Nephron (organoid): Measurements from ENCODE around the gene SLC22A16.
A peak's percentile ranks its signal among the peaks of the same experiment; 100 is the strongest.

Experiments used
- H3K27ac Mint-ChIP-seq, 3 experiments: 2 replicates each; pipeline ENCODE4 v1.8.0; 2020; ENCODE audit warnings: mixed read lengths in 3 of 3, mild to moderate bottlenecking in 2 of 3, moderate library complexity in 1 of 3
- H3K27me3 Mint-ChIP-seq: 2 replicates; pipeline ENCODE4 v1.8.0; 2021; ENCODE audit warnings: low read depth, mild to moderate bottlenecking, moderate library complexity, mixed read lengths
- H3K36me3 Mint-ChIP-seq: 2 replicates; pipeline ENCODE4 v1.8.0; 2020; ENCODE audit warnings: low read depth, mixed read lengths
- H3K4me1 Mint-ChIP-seq: 2 replicates; pipeline ENCODE4 v1.8.0; 2020; ENCODE audit warnings: mixed read lengths
- H3K4me3 Mint-ChIP-seq, 3 experiments: 2 replicates each; pipeline ENCODE4 v1.8.0; 2020; ENCODE audit warnings: mild to moderate bottlenecking in 3 of 3, mixed read lengths in 3 of 3, moderate library complexity in 2 of 3
- H3K9me3 Mint-ChIP-seq: 2 replicates; pipeline ENCODE4 v1.8.0; 2020; ENCODE audit warnings: mixed read lengths
- TF ChIP-seq, protein P1 (sequence below), 3 experiments: fragments of 200-600 bp; sonication (generic); IDR thresholded peaks; one replicate each; pipeline ENCODE4 v1.5.0; 2021; ENCODE audit warnings: antibody characterized with exemption in 3 of 3; ENCODE audit not compliant: unreplicated experiment in 3 of 3

The SLC22A16 gene

DNA sequence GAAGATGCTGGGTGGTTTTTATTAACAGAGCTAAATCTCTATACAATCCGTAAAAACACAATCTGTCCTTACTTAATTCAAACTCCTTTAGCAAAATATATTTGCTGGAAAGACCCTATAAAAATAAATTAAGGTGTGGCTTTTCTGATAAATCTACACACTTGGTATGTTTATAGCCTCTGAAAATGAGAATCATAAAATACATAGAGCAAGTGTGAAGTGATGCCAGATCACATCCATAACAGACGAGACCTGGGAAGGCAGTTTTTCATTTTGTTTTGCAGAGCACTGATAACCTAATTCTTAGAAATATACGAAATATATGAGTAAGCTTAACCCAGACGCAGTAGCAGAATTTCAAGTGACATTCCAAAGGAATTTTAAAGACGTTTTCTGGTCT lies 50.6 kb downstream of the SLC22A16 start:
- TF ChIP-seq, protein P1, sequence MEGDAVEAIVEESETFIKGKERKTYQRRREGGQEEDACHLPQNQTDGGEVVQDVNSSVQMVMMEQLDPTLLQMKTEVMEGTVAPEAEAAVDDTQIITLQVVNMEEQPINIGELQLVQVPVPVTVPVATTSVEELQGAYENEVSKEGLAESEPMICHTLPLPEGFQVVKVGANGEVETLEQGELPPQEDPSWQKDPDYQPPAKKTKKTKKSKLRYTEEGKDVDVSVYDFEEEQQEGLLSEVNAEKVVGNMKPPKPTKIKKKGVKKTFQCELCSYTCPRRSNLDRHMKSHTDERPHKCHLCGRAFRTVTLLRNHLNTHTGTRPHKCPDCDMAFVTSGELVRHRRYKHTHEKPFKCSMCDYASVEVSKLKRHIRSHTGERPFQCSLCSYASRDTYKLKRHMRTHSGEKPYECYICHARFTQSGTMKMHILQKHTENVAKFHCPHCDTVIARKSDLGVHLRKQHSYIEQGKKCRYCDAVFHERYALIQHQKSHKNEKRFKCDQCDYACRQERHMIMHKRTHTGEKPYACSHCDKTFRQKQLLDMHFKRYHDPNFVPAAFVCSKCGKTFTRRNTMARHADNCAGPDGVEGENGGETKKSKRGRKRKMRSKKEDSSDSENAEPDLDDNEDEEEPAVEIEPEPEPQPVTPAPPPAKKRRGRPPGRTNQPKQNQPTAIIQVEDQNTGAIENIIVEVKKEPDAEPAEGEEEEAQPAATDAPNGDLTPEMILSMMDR (IDR thresholded peaks at IDR 0.05; ENCODE audit: unreplicated experiment in 3 of 3), result no peak
- Mint-ChIP-seq H3K27ac (peak overlapping the region; percentile 45 to 93 (median 74)), H3K4me1 (peaks cover 14% of the 10 kb centered on the region), H3K4me3 (no peak overlapping the region), H3K36me3 (no peaks in the 10 kb centered on the region), H3K9me3 (no peaks in the 10 kb centered on the region), H3K27me3 (peaks cover 20% of the 10 kb centered on the region)

- Mint-ChIP-seq H3K4me3 (no peak overlapping the region), H3K36me3 (no peaks in the 10 kb centered on the region), H3K4me1 (peaks cover 14% of the 10 kb centered on the region), H3K27me3 (peaks cover 16% of the 10 kb centered on the region), H3K27ac (no peak overlapping the region), H3K9me3 (no peaks in the 10 kb centered on the region)
- TF ChIP-seq, protein P1 (IDR thresholded peaks at IDR 0.05; ENCODE audit: unreplicated experiment in 3 of 3), result no peak
Measured at GRCh38 chr6:110422444-110422822, 54.0 kb downstream of the SLC22A16 start.

- no peaks in the 10 kb centered on the region for H3K9me3 Mint-ChIP-seq
- H3K27me3 Mint-ChIP-seq, result peaks cover 16% of the 10 kb centered on the region
- H3K27ac Mint-ChIP-seq, result no peak overlapping the region
- peaks cover 14% of the 10 kb centered on the region for H3K4me1 Mint-ChIP-seq
- H3K4me3 Mint-ChIP-seq, result no peak overlapping the region
- no peaks in the 10 kb centered on the region for H3K36me3 Mint-ChIP-seq
- TF ChIP-seq, protein P1 (IDR thresholded peaks at IDR 0.05; ENCODE audit: unreplicated experiment in 3 of 3), result no peak
Measured at GRCh38 chr6:110421749-110422443, 54.5 kb downstream of the SLC22A16 start.

GRCh38 chr6:110419028-110419739 lies 57.2 kb downstream of the SLC22A16 start:
- H3K4me3 Mint-ChIP-seq, result peak overlapping the region in 1 of 3 experiments; percentile 28
- H3K36me3 Mint-ChIP-seq, result no peaks in the 10 kb centered on the region
- peaks cover 8% of the 10 kb centered on the region for H3K27me3 Mint-ChIP-seq
- H3K4me1 Mint-ChIP-seq, result peaks cover 20% of the 10 kb centered on the region
- peak overlapping the region; percentile 91 to 99 (median 93) for H3K27ac Mint-ChIP-seq
- TF ChIP-seq, protein P1 (IDR thresholded peaks at IDR 0.05; ENCODE audit: unreplicated experiment in 3 of 3), result no peak
- H3K9me3 Mint-ChIP-seq, result no peaks in the 10 kb centered on the region

DNA sequence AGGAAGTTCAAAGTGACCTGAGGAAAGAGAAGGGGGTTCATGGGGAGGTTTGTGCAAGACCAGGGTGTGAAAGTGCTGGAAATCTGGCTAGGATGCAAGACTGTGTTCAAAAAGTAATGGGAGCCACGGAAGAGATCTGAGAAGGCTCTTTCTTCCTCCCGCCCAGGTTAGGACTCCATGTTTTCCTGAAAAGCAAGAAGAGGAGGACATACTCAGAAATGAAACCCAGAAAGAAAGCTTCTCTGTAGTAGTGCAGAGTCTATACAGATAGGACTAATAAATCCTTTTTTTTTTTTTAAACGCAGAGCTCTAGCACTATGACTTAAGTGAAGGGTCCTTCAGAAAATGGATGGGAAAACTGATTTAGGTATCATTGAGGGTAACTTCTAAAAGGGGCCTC lies 57.8 kb downstream of the SLC22A16 start:
- H3K9me3 Mint-ChIP-seq, result no peaks in the 10 kb centered on the region
- H3K36me3 Mint-ChIP-seq, result no peaks in the 10 kb centered on the region
- TF ChIP-seq, protein P1 (IDR thresholded peaks at IDR 0.05; ENCODE audit: unreplicated experiment in 3 of 3), result no peak
- H3K4me3 Mint-ChIP-seq, result no peak overlapping the region
- peaks cover 17% of the 10 kb centered on the region for H3K4me1 Mint-ChIP-seq
- H3K27me3 Mint-ChIP-seq, result peaks cover 5% of the 10 kb centered on the region
- peak overlapping the region; percentile 91 to 99 (median 93) for H3K27ac Mint-ChIP-seq
